Measurements from ENCODE around the gene CASKIN1. TPM values are rescaled to one million over a fixed set of nuclear protein-coding genes. Genes with fewer than 3 reads are reported as not detected.

Gene CASKIN1
- total and polyA plus RNA-seq, 2 of the 8 experiments (the other 6 are each of a cell fraction or from before 2014, with no cell fraction given): 1.2 to 6.4 TPM

- H3K56ac ChIP-seq (replicated peaks; ENCODE audit: insufficient read length, low read depth, low read length): no peak overlapping the region
- H3K4ac ChIP-seq (replicated peaks; ENCODE audit: insufficient read length, low read depth, low read length): no peak overlapping the region
- H3K79me1 ChIP-seq (ENCODE audit: low read depth, low read length): no peaks in the 10 kb centered on the region
- H2BK5ac ChIP-seq (ENCODE audit: low read depth, low read length): no peak overlapping the region
- H3K4me3 ChIP-seq (ENCODE audit: extremely low read depth in 1 of 4, insufficient read depth in 2 of 4, low read depth in 3 of 4, low read length in 4 of 4): peak overlapping the region; percentile 37 to 85 (median 48)
- peaks cover 30% of the 10 kb centered on the region; the same call in 1 of the 2 replicates for H3K23me2 ChIP-seq (ENCODE audit: low read depth, low read length)
- H2BK15ac ChIP-seq (ENCODE audit: low read length): no peak overlapping the region
- peak overlapping the region; percentile 48 for H3K18ac ChIP-seq (ENCODE audit: extremely low read depth, low read length)
- no peak overlapping the region for H2AFZ ChIP-seq (ENCODE audit: low read length)
- H3K4me2 ChIP-seq (ENCODE audit: insufficient read depth in 1 of 2, low read depth in 2 of 2, low read length in 2 of 2): peak overlapping the region; percentile 94 to 97
- H4K20me1 ChIP-seq (replicated peaks in 1 of 2; ENCODE audit: control insufficient read depth in 1 of 2, insufficient read depth in 2 of 2, low read length in 2 of 2): peaks cover 9 to 36% of the 10 kb centered on the region in 2 experiments
- H3K4me1 ChIP-seq (replicated peaks in 1 of 4; ENCODE audit: control insufficient read depth in 3 of 4, insufficient read depth in 4 of 4, low read length in 3 of 4): peaks cover 3 to 36% (median 27%) of the 10 kb centered on the region in 4 experiments
- TF ChIP-seq YY1 (IDR thresholded peaks at IDR 0.05; ENCODE audit: low read depth, low read length): no peak
- peak; percentile 61 for TF ChIP-seq KDM4A (IDR thresholded peaks at IDR 0.05; ENCODE audit: low read depth, low read length, severe bottlenecking)
- no peak for TF ChIP-seq TCF12 (IDR thresholded peaks at IDR 0.05; ENCODE audit: low read depth, low read length)
- peak; percentile 38; the same call in 1 of the 2 replicates for TF ChIP-seq PHF8 (conservative IDR thresholded peaks at IDR 0.05; ENCODE audit: low read depth, low read length)
- TF ChIP-seq GABPA (IDR thresholded peaks at IDR 0.05; ENCODE audit: borderline replicate concordance, insufficient read depth, low read length): no peak
- 0 out of 2 replicates have a peak, but pooled peaks have one; percentile 76 for TF ChIP-seq POLR2AphosphoS5 (IDR thresholded peaks at IDR 0.05; ENCODE audit: low read depth, low read length)
- peak overlapping the region; percentile 28 for H4K8ac ChIP-seq (ENCODE audit: extremely low read depth, insufficient read depth, low read length)
- no peak overlapping the region for H4K91ac ChIP-seq (replicated peaks; ENCODE audit: insufficient read length, low read length)
- no peak overlapping the region for H3K27ac ChIP-seq (ENCODE audit: low read depth, low read length)
- no peak overlapping the region for H2BK20ac ChIP-seq (ENCODE audit: low read length)
- H3K23ac ChIP-seq (ENCODE audit: insufficient read length): no peak overlapping the region
- DNase-seq (ENCODE audit: low read depth in 1 of 2, low spot score in 2 of 2) (peak in 1 of 2 experiments; percentile 70), FAIRE-seq (no peak)
- H3K9me3 ChIP-seq (ENCODE audit: insufficient read depth in 2 of 2, low read depth in 1 of 2, low read length in 1 of 2): no peaks in the 10 kb centered on the region
- H3K14ac ChIP-seq (ENCODE audit: insufficient read length): no peak overlapping the region
- H3K9ac ChIP-seq (replicated peaks in 1 of 4; ENCODE audit: extremely low read depth in 1 of 4, low read depth in 3 of 4, low read length in 3 of 4): peak overlapping the region in 1 of 4 experiments; percentile 31; a peak in 3 of 7 replicates
- CTCF ChIA-PET (ENCODE audit: partially characterized antibody): interaction anchor here (0.5 to 3.6 kb wide), 2 partner anchors 127 to 204 kb away, joined by 3 to 15 read pairs; no protein-coding TSS in a partner anchor
- H4K5ac ChIP-seq (ENCODE audit: insufficient read length, low read depth, low read length): peak overlapping the region; percentile 25
- peak overlapping the region; percentile 41; the same call in 1 of the 2 replicates for H2AK5ac ChIP-seq (ENCODE audit: low read depth, low read length)
- WGBS, 2 experiments (ENCODE audit: extremely low coverage in 1 of 2, insufficient coverage in 1 of 2, insufficient read length in 1 of 2, insufficient replicate concordance in 2 of 2, low coverage in 1 of 2, low lambda C conversion rate in 2 of 2, missing lambda C conversion rate in 1 of 2): 9% methylated on average over 9 of the region's 62 CpGs; no CpG with 5 or more reads in 1 of the 2 experiments
- peaks cover 0 to 6% (median 2%) of the 10 kb centered on the region in 4 experiments; a peak in 3 of 7 replicates for H3K27me3 ChIP-seq (replicated peaks in 1 of 4; ENCODE audit: control insufficient read depth in 3 of 4, extremely low read depth in 1 of 4, insufficient read depth in 3 of 4, low read length in 3 of 4)
- POLR2A ChIA-PET (ENCODE audit: partially characterized antibody): interaction anchor here (0.9 to 15.0 kb wide), 13 partner anchors 7 to 168 kb away, joined by 3 to 312 read pairs (median 4); partner anchors contain the start of genes BRICD5, MLST8, PGP and PKD1
- H2BK120ac ChIP-seq (replicated peaks; ENCODE audit: low read depth, low read length): no peak overlapping the region
- peaks cover 5 to 26% (median 10%) of the 10 kb centered on the region in 4 experiments; a peak in 7 of 8 replicates for H3K36me3 ChIP-seq (ENCODE audit: control insufficient read depth in 2 of 4, insufficient read depth in 4 of 4, low read length in 3 of 4)
- H2BK12ac ChIP-seq (ENCODE audit: low read depth, low read length): no peak overlapping the region
- H3K79me2 ChIP-seq (ENCODE audit: control insufficient read depth in 1 of 2, insufficient read depth in 2 of 2, low read length in 2 of 2): peaks cover under 1 to 19% of the 10 kb centered on the region in 2 experiments; a peak in 2 of 4 replicates
These were observed 47.4 kb downstream of the CASKIN1 start for GRCh38 chr16:2148714-2149629.

All from H1 (cell line).